SK-N-MC (cell line): ENCODE measurements around the gene FILIP1.

Experiments used
- EZH2 ChIP-seq: fragments of 200-600 bp; sonication (generic); IDR thresholded peaks from one replicate; pipeline ENCODE4 v1.6.1; 2017; ENCODE audit warnings: antibody characterized with exemption
- FOXP2 ChIP-seq: optimal IDR thresholded peaks from 2 replicates; pipeline ENCODE3; 2011; ENCODE audit warnings: mild to moderate bottlenecking, moderate library complexity; ENCODE audit not compliant: insufficient read depth; ENCODE audit errors: extremely low read length, control extremely low read depth
- POLR2AphosphoS5 ChIP-seq: IDR thresholded peaks from 2 replicates; pipeline ENCODE4 v1.6.1; 2012; ENCODE audit warnings: mild to moderate bottlenecking, low read depth, low read length, borderline replicate concordance

- no peak for TF ChIP-seq POLR2AphosphoS5
- TF ChIP-seq EZH2: no peak
- TF ChIP-seq FOXP2: no peak
Observed at GRCh38 chr6:75370011-75370410, 123.6 kb downstream of the FILIP1 start.
